Chondrocyte (in vitro differentiated cells): ENCODE measurements around the gene RBMS2. TPM values are rescaled to one million over a fixed set of nuclear protein-coding genes. Genes with fewer than 3 reads are reported as not detected.
A peak's percentile ranks its signal among the peaks of the same experiment; 100 is the strongest.

ENCODE experiments used
- DNase-seq: peaks from one replicate; pipeline ENCODE4 v3.0.0; 2021; ENCODE audit warnings: mixed read lengths, low spot score
- H3K27ac Mint-ChIP-seq: one replicate; pipeline ENCODE4 v1.8.0; 2021; ENCODE audit warnings: mild to moderate bottlenecking, moderate library complexity, mixed read lengths; ENCODE audit not compliant: unreplicated experiment
- H3K27me3 Mint-ChIP-seq: 2 replicates; pipeline ENCODE4 v1.8.0; 2021; ENCODE audit warnings: low read depth, mixed read lengths
- H3K36me3 Mint-ChIP-seq: 2 replicates; pipeline ENCODE4 v1.8.0; 2021; ENCODE audit warnings: low read depth, mixed read lengths
- H3K4me1 Mint-ChIP-seq: 2 replicates; pipeline ENCODE4 v1.8.0; 2021; ENCODE audit warnings: low read depth, mild to moderate bottlenecking, mixed read lengths
- H3K4me3 Mint-ChIP-seq: one replicate; pipeline ENCODE4 v1.8.0; 2021; ENCODE audit warnings: mild to moderate bottlenecking, moderate library complexity, mixed read lengths; ENCODE audit not compliant: unreplicated experiment
- H3K9me3 Mint-ChIP-seq: 2 replicates; pipeline ENCODE4 v1.8.0; 2021; ENCODE audit warnings: low read depth, mixed read lengths
- CTCF ChIP-seq: fragments of 200-600 bp; sonication (generic); IDR thresholded peaks from 2 replicates; pipeline ENCODE4 v1.5.0; 2021; ENCODE audit warnings: antibody characterized with exemption, mild to moderate bottlenecking, moderate library complexity
- total RNA-seq: library from RNA; stranded (reverse); gene quantifications from 3 replicates; pipeline ENCODE4 v1.2.1, GENCODE V29; 2021

Gene RBMS2
- total RNA-seq, 1 donor from 2014 or later, result 65.3 TPM

DNA sequence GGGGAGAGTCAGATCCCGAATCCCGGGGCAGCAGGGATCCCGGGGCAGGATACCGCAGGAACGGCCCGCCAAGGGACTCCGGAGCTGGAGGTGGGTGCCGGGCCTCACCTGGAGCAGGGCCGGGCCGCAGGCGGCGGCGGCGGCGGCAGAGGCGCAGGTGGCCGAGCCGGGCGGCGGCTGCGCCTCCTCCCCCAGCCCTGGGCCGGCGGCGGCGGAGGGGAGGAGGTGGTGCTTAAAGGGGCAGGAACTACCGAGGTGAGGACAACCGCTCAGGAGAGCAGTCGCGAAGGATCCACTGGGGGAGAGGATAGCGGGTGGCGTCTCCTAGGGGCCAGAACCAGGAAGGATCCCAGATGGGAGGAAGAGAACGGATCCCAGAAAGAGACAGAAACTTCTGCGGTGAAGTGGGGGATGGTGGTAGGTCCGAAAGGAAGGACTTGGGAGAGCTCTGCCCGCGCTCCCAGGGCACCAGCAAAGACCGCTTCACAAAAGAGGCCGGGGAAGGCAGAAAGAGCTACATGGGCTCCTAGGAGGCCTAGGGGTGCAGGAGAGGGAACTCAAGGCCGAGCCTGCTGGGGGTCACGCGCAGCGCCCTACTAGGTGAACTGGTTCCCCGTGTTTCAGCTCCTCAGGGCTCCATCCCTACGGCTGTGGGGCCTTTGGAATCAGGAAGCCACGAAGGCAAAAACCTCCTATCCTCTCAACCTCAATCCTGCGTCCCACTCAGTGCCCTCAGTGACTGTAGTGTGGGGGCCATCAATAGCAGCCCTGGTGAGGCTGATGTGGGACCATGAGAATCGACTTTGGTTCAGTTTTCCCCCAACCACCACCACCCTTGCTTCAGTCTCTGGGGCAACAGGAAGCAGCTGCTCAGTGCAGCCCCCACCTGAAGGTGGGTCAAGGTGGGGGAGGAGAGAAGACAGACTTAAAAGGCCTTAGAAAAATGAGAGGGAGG, 113.5 kb downstream of the RBMS2 start:
- Mint-ChIP-seq H3K27ac (peak overlapping the region; percentile 100), H3K9me3 (no peaks in the 10 kb centered on the region), H3K36me3 (peaks cover 17% of the 10 kb centered on the region), H3K27me3 (no peaks in the 10 kb centered on the region), H3K4me3 (peak overlapping the region; percentile 94), H3K4me1 (peaks cover 59% of the 10 kb centered on the region)
- TF ChIP-seq CTCF, result peak; percentile 73
- no peak for DNase-seq

GRCh38 chr12:56635806-56636674, 114.4 kb downstream of the RBMS2 start:
- no peak for DNase-seq
- Mint-ChIP-seq H3K4me1 (peaks cover 50% of the 10 kb centered on the region), H3K9me3 (no peaks in the 10 kb centered on the region), H3K27me3 (no peaks in the 10 kb centered on the region), H3K4me3 (peak overlapping the region; percentile 94), H3K36me3 (peaks cover 20% of the 10 kb centered on the region), H3K27ac (peak overlapping the region; percentile 100)
- no peak for TF ChIP-seq CTCF

DNA sequence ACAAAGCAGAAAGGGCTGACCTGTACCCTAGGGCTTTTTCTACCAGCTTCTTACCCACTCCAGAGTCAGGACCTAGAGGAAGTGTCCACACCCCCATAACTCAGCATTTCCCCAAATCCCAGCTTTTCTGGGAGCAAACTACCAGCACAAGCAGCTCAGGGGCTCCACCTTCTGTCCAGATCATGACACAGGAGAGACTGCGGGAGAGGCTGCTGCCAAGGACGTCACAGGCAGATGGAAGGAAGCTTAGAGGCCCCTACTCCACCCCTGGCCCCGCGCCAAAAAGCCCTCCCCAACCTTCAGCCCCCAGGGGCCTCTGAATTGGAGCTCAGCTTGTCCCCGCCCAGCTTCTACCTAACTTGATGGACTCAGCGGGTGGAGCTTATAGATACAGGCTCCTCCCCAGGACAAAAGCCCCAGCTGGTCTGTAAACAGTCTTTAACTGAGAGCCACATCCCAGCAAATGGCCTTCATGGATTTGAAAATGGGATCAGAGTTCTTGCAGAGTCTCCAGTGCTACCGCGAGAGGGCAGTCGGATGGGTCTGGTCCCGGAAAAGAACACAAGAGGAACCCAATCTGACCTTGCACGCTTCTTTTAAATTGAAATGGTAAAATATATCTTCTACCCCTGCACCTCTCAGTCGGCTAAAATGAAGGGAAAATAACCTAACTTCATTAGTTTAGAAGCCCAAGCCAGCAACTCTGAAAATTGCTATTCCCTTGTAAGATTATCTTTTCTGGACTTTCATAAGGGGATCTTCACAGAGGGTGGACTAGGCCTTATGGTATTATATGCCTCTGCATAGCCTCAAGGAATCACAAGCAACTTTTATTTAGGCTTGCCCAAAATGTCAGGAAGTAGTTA, 115.3 kb downstream of the RBMS2 start:
- peak; percentile 99 for DNase-seq
- Mint-ChIP-seq H3K4me1 (peaks cover 42% of the 10 kb centered on the region), H3K4me3 (peak overlapping the region; percentile 94), H3K36me3 (peaks cover 20% of the 10 kb centered on the region), H3K27ac (peak overlapping the region; percentile 100), H3K27me3 (no peaks in the 10 kb centered on the region), H3K9me3 (no peaks in the 10 kb centered on the region)
- peak; percentile 85 for TF ChIP-seq CTCF

GRCh38 chr12:56637621-56638020, 116.0 kb downstream of the RBMS2 start:
- Mint-ChIP-seq H3K4me3 (no peak overlapping the region), H3K36me3 (peaks cover 26% of the 10 kb centered on the region), H3K9me3 (no peaks in the 10 kb centered on the region), H3K4me1 (peaks cover 35% of the 10 kb centered on the region), H3K27me3 (no peaks in the 10 kb centered on the region), H3K27ac (peak overlapping the region; percentile 100)
- no peak for DNase-seq
- TF ChIP-seq CTCF, result no peak
